Right ventricle myocardium inferior (tissue), 1 donor: ENCODE results near the gene CD70. TPM values are rescaled to one million over a fixed set of nuclear protein-coding genes. Genes with fewer than 3 reads are reported as not detected.
A peak's percentile ranks its signal among the peaks of the same experiment; 100 is the strongest.
"Not testable (repeated sequence)": the region's sequence is repeated elsewhere in the genome, so short reads cannot be mapped to it uniquely, and the experiment has no call there.

ENCODE experiments used
- ATAC-seq: fragments of 200-7000 bp; cut with Tn5 transposase; one replicate; pipeline ENCODE4 v1.9.1; 2020; ENCODE audit warnings: mild to moderate bottlenecking, moderate library complexity
- DNase-seq: peaks from one replicate; pipeline ENCODE4 v3.0.0; 2021; ENCODE audit errors: missing footprints
- intact Hi-C: fragments of 100-400 bp; cut with DNase I; formaldehyde crosslinking; loops from one replicate; pipeline ENCODE4 v1.11.0; 2022
- total RNA-seq: library from RNA; stranded (reverse); fragmentation: NEBNext Ultra II Directional; extraction: Animal tissue kit (Norgen Biotek cat#: 25700); gene quantifications from one replicate; pipeline ENCODE4 v1.2.1, GENCODE V29; 2021
- donor health status: DM: no; HTN: yes; CAD: no; lungs with severe emphysema.

CD70 gene
- total RNA-seq, 1 donor from 2014 or later = not detected

GRCh38 chr19:6579450-6580178 lies 11.3 kb downstream of the CD70 start:
- intact Hi-C loops = no loop called here
- no peak for ATAC-seq

GRCh38 chr19:6577476-6578125 lies 13.3 kb downstream of the CD70 start:
- intact Hi-C loops = no loop called here
- no peak for ATAC-seq
- no peak for DNase-seq

More at GRCh38 chr19:6579450-6580178, 11.3 kb downstream of the CD70 start:
- no peak for DNase-seq

GRCh38 chr19:6576869-6577475 lies 14.0 kb downstream of the CD70 start:
- ATAC-seq = no peak
- DNase-seq = no peak
- intact Hi-C loops = no loop called here

GRCh38 chr19:6573350-6573749 lies 17.6 kb downstream of the CD70 start:
- DNase-seq = no peak
- ATAC-seq = no peak
- intact Hi-C loops = no loop called here

GRCh38 chr19:6572217-6572616 lies 18.7 kb downstream of the CD70 start:
- intact Hi-C loops = no loop called here
- DNase-seq = no peak
- peak; percentile 28 for ATAC-seq

GRCh38 chr19:6571167-6571566 lies 19.8 kb downstream of the CD70 start:
- DNase-seq (no peak), ATAC-seq (no peak)
- intact Hi-C loops = no loop called here

- DNase-seq (no peak), ATAC-seq (no peak)
- intact Hi-C loops = no loop called here
Measured at GRCh38 chr19:6570764-6571163, 20.2 kb downstream of the CD70 start.

GRCh38 chr19:6568816-6569215 lies 22.1 kb downstream of the CD70 start:
- ATAC-seq (no peak), DNase-seq (no peak)
- intact Hi-C loops = no loop called here

GRCh38 chr19:6568010-6568526 lies 22.9 kb downstream of the CD70 start:
- ATAC-seq (no peak), DNase-seq (no peak)
- intact Hi-C loops = no loop called here

- intact Hi-C loops, ATAC-seq, DNase-seq: not testable (repeated sequence)
Measured at GRCh38 chr19:6566727-6567126, 24.2 kb downstream of the CD70 start.

- no peak for DNase-seq
- no peak for ATAC-seq
- intact Hi-C loops = no loop called here
Measured at GRCh38 chr19:6564393-6564792, 26.6 kb downstream of the CD70 start.

GRCh38 chr19:6562437-6562836 lies 28.5 kb downstream of the CD70 start:
- DNase-seq, intact Hi-C loops, ATAC-seq: not testable (repeated sequence)

- DNase-seq (no peak), ATAC-seq (no peak)
- intact Hi-C loops = no loop called here
Measured at GRCh38 chr19:6556480-6557195, 34.3 kb downstream of the CD70 start.

- intact Hi-C loops = no loop called here
- DNase-seq (no peak), ATAC-seq (no peak)
Measured at GRCh38 chr19:6556043-6556449, 34.9 kb downstream of the CD70 start.

- ATAC-seq (no peak), DNase-seq (no peak)
- intact Hi-C loops = no loop called here
Measured at GRCh38 chr19:6551607-6552450, 39.1 kb downstream of the CD70 start.

GRCh38 chr19:6551091-6551490 lies 39.9 kb downstream of the CD70 start:
- intact Hi-C loops = no loop called here
- ATAC-seq = no peak
- no peak for DNase-seq

- ATAC-seq, DNase-seq, intact Hi-C loops: not testable (repeated sequence)
Measured at GRCh38 chr19:6550679-6551078, 40.3 kb downstream of the CD70 start.

GRCh38 chr19:6543866-6544347 lies 47.0 kb downstream of the CD70 start:
- intact Hi-C loops = no loop called here
- no peak for ATAC-seq
- no peak for DNase-seq
